Measurements from ENCODE around the gene PRMT2.

- TF ChIP-seq CTCF (IDR thresholded peaks at IDR 0.05) (no peak), EZH2phosphoT487 (IDR thresholded peaks at IDR 0.05) (no peak)
Measured at GRCh38 chr21:46621457-46622182, 13.9 kb upstream of the PRMT2 start.
